Heart left ventricle (tissue), 16 donors: ENCODE data around the gene NPTXR. TPM values are rescaled to one million over a fixed set of nuclear protein-coding genes. Genes with fewer than 3 reads are reported as not detected.

Experiments used
- ATAC-seq, 4 donors: fragments of 200-7000 bp; cut with Tn5 transposase; one replicate each; pipeline ENCODE4 v1.9.1; 2020 to 2022; ENCODE audit warnings: moderate library complexity in 4 of 4, mild to moderate bottlenecking in 3 of 4, moderate number of reproducible peaks in 1 of 4
- DNase-seq, 5 donors: peaks; one replicate each; pipeline ENCODE4 v3.0.0-alpha.2; 2020
- H3K27ac ChIP-seq, 12 donors: fragments of 200-600 bp; sonication (generic) in 4 of 12; one replicate each; pipeline versions ENCODE4 v1.5.0 to v1.8.0; 2016 to 2022; ENCODE audit warnings: mild to moderate bottlenecking in 2 of 12
- H3K27me3 ChIP-seq, 9 donors: fragments of 200-600 bp; sonication (generic) in 2 of 9; one replicate each; pipeline versions ENCODE4 v1.5.1 to v1.8.0; 2016 to 2022; ENCODE audit warnings: mild to moderate bottlenecking in 3 of 9
- H3K36me3 ChIP-seq, 9 donors: fragments of 200-600 bp; sonication (generic) in 2 of 9; one replicate each; pipeline versions ENCODE4 v1.5.0 to v1.8.0; 2018 to 2022; ENCODE audit warnings: mild to moderate bottlenecking in 2 of 9
- H3K4me1 ChIP-seq, 12 donors: fragments of 200-600 bp; sonication (generic) in 4 of 12; one replicate each; pipeline versions ENCODE4 v1.5.0 to v1.8.0; 2016 to 2022; ENCODE audit warnings: mild to moderate bottlenecking in 3 of 12
- H3K4me3 ChIP-seq, 12 donors: fragments of 200-600 bp; sonication (generic) in 4 of 12; one replicate each; pipeline versions ENCODE4 v1.5.0 to v1.8.0; 2017 to 2022; ENCODE audit warnings: mild to moderate bottlenecking in 9 of 12, moderate library complexity in 4 of 12
- H3K9me3 ChIP-seq, 12 donors: fragments of 200-600 bp; sonication (generic) in 4 of 12; one replicate each; pipeline versions ENCODE4 v1.5.0 to v1.8.0; 2016 to 2022; ENCODE audit warnings: mild to moderate bottlenecking in 1 of 12
- POLR2A ChIP-seq, 2 donors: fragments of 450-650 bp; IDR thresholded peaks; one replicate each; pipeline ENCODE4 v1.6.1; 2017; ENCODE audit warnings: antibody characterized with exemption in 2 of 2, mild to moderate bottlenecking in 2 of 2, moderate library complexity in 2 of 2
- WGBS, 4 donors: extraction: QIAGEN DNeasy Blood & Tissue Kit in 2 of 4; methylation state at CpG; one replicate each; pipeline versions ENCODE4 v1.1.5 to v1.1.7; 2013 to 2018; 5-methylcytosine and 5-hydroxymethylcytosine counted together
- intact Hi-C, 10 donors: fragments of 100-400 bp; cut with DNase I; formaldehyde crosslinking; loops; one replicate each; pipeline versions ENCODE4 v1.11.1 to v1.14.2; 2022
- polyA plus RNA-seq, 2 donors: library from polyadenylated mRNA; stranded (reverse); fragments of 200-250 nt; gene quantifications; one replicate each; pipeline ENCODE4 v1.2.3, GENCODE V29; 2013
- total RNA-seq, 9 donors: library from RNA; depleted of rRNA in 2 of 9; stranded (reverse); fragments of >200 nt in 2 of 9; fragmentation: NEBNext Ultra II Directional in 3 of 9; extraction: Animal tissue kit (Norgen Biotek cat#: 25700) in 3 of 9; gene quantifications; one replicate each; pipeline versions ENCODE4 v1.1.0 to v1.2.4, GENCODE V29; 2016 to 2023
- TF ChIP-seq, protein P1 (sequence below), 12 donors: fragments of 200-600 bp; sonication (generic) in 4 of 12; IDR thresholded peaks; one replicate each; pipeline versions ENCODE4 v1.5.0 to v1.8.0; 2018 to 2022; ENCODE audit warnings: antibody characterized with exemption in 12 of 12, mild to moderate bottlenecking in 5 of 12
- donor health status: ischemic (EF 13 %, LVEDD 7.1; RV severe dilation, severe dysfunction).
- donor health status: healthy with polysubstance abuse.
- donor health status: DM: no; HTN: yes; CAD: no.
- donor health status: DM: no; HTN: no; CAD: no.
- donor health status: ischemic (EF 25% LVEDD 6.9; RV normal size, moderate dysfunction).
- donor health status: ischemic (EF 25% LVEDD 5.7; RV mildly dilated, moderate dysfunction).
- donor health status: healthy.
- donor health status: DM: yes; HTN: yes; CAD: no.
- donor health status: ischemic (EF 35%, LVEDD 5.7; RV mildly dilated, moderate dysfunction).
- donor health status: nonischemic (EF 11% LVEDD 7.7; RV severe dilation, severe dysfunction).
- donor health status: DM: yes; HTN: yes; CAD: no.
- donor health status: PGD.
- donor health status: ischemic (EF 29% LVEDD 5.4; RV normal size, mild dysfunction).
- donor health status: nonischemic (EF 23%, LVEDD 6.1; RV moderate dilation, normal function).

Gene NPTXR
- total and polyA plus RNA-seq, 11 donors = 15.4 to 34.0 (median 19.1) TPM

DNA sequence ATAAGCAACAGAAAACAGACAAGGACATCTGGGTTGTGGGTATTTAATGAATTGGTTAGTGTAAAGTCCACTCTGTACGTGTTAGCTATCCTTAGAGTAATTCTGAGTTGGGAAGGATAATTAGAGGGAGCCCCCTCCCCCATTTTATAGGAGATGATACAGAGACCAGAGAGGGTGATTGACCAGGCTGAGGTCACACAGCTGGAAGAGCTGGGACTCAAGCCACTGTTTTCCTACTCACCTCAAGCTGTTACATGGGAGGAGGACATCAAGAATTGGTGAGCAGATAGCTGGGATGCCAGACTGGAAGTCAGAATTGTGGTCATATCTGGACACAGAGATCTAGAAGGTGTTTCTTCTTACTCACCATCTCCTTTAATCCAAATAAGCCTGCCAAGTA lies 8.7 kb upstream of the NPTXR start:
- TF ChIP-seq POLR2A (IDR thresholded peaks at IDR 0.05) = no peak
- TF ChIP-seq, protein P1, sequence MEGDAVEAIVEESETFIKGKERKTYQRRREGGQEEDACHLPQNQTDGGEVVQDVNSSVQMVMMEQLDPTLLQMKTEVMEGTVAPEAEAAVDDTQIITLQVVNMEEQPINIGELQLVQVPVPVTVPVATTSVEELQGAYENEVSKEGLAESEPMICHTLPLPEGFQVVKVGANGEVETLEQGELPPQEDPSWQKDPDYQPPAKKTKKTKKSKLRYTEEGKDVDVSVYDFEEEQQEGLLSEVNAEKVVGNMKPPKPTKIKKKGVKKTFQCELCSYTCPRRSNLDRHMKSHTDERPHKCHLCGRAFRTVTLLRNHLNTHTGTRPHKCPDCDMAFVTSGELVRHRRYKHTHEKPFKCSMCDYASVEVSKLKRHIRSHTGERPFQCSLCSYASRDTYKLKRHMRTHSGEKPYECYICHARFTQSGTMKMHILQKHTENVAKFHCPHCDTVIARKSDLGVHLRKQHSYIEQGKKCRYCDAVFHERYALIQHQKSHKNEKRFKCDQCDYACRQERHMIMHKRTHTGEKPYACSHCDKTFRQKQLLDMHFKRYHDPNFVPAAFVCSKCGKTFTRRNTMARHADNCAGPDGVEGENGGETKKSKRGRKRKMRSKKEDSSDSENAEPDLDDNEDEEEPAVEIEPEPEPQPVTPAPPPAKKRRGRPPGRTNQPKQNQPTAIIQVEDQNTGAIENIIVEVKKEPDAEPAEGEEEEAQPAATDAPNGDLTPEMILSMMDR (IDR thresholded peaks at IDR 0.05) = no peak
- Histone ChIP-seq H3K27ac (no peak overlapping the region), H3K4me3 (no peak overlapping the region), H3K9me3 (no peaks in the 10 kb centered on the region), H3K36me3 (no peaks in the 10 kb centered on the region), H3K27me3 (peaks cover 0 to 2% (median 0%) of the 10 kb centered on the region in 9 donors), H3K4me1 (no peaks in the 10 kb centered on the region)
- no peak for ATAC-seq
- intact Hi-C loops = no loop called here
- 87 to 96% (median 90%) methylated on average over 1 of the region's 1 CpG for WGBS, 4 donors
- no peak for DNase-seq

GRCh38 chr22:38850941-38851849 lies 7.4 kb upstream of the NPTXR start:
- DNase-seq (no peak), ATAC-seq (no peak)
- intact Hi-C loops = no loop called here
- Histone ChIP-seq H3K27me3 (peaks cover 0 to 2% (median 0%) of the 10 kb centered on the region in 9 donors), H3K36me3 (no peaks in the 10 kb centered on the region), H3K9me3 (no peaks in the 10 kb centered on the region), H3K4me1 (no peaks in the 10 kb centered on the region), H3K4me3 (no peak overlapping the region), H3K27ac (no peak overlapping the region)
- TF ChIP-seq, protein P1 (IDR thresholded peaks at IDR 0.05) = no peak
- no peak for TF ChIP-seq POLR2A (IDR thresholded peaks at IDR 0.05)
- 51 to 66% (median 60%) methylated on average over 11 to 15 of the region's 15 CpGs for WGBS, 4 donors

DNA sequence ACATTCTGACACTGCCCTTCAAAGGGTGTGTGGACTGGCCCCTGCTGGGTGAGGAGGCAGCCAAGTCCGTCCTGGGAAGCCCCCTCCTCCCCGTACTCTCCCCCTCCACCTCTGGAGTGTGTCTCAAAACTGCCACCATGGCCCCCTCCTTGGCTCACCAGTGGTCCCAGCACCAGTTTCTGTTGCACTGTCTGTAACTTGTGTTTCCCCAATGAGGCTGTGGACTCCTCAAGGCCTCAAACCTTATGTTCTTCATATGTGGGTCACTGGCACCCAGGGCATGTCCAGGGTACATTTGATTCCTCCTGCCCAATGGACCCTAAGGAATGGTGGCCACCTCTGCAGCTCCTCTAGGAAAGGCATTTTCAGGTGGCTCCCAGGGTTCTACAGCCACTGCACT lies 6.6 kb upstream of the NPTXR start:
- Histone ChIP-seq H3K36me3 (no peaks in the 10 kb centered on the region), H3K27me3 (peaks cover 0 to 4% (median 0%) of the 10 kb centered on the region in 9 donors), H3K4me1 (no peaks in the 10 kb centered on the region), H3K9me3 (no peaks in the 10 kb centered on the region), H3K27ac (no peak overlapping the region), H3K4me3 (no peak overlapping the region)
- no peak for ATAC-seq
- 62 to 89% (median 65%) methylated on average over 2 of the region's 2 CpGs for WGBS, 4 donors
- intact Hi-C loops = no loop called here
- TF ChIP-seq, protein P1 (IDR thresholded peaks at IDR 0.05) = no peak
- TF ChIP-seq POLR2A (IDR thresholded peaks at IDR 0.05) = no peak
- DNase-seq = no peak

GRCh38 chr22:38849811-38850210 lies 6.0 kb upstream of the NPTXR start:
- H3K4me1 ChIP-seq = peaks cover 0 to under 1% (median 0%) of the 10 kb centered on the region in 12 donors
- H3K9me3 ChIP-seq = no peaks in the 10 kb centered on the region
- DNase-seq (no peak), ATAC-seq (no peak)
- H3K27ac ChIP-seq = no peak overlapping the region
- WGBS, 4 donors = 57 to 65% (median 60%) methylated on average over 6 of the region's 6 CpGs
- H3K4me3 ChIP-seq = no peak overlapping the region
- TF ChIP-seq POLR2A (IDR thresholded peaks at IDR 0.05) = no peak
- TF ChIP-seq, protein P1 (IDR thresholded peaks at IDR 0.05) = no peak
- H3K36me3 ChIP-seq = no peaks in the 10 kb centered on the region
- peaks cover 0 to 10% (median 0%) of the 10 kb centered on the region in 9 donors for H3K27me3 ChIP-seq
- intact Hi-C loops = loop anchor here in 3 of 10 donors (10.0 kb wide), 3 partner anchors 55 to 85 kb away; partner anchors contain the start of gene DNAL4 (in 1 of the 3)
